Panc1 (cell line): ENCODE results near the gene GSG1L. TPM values are rescaled to one million over a fixed set of nuclear protein-coding genes. Genes with fewer than 3 reads are reported as not detected.

Source experiments
- ATAC-seq: fragments of 200-7000 bp; cut with Tn5 transposase; 2 replicates; pipeline ENCODE4 v1.9.1; 2020; ENCODE audit warnings: mild to moderate bottlenecking, moderate library complexity
- BruUV-seq: library from RNA; stranded (reverse); fragments of 400-500 nt; replicated peaks from 2 replicates; lab custom pipeline; 2021; lab: Mats Ljungman, UMichigan
- CTCF ChIA-PET: fragments of 300-600 bp; sonication (Branson Sonifier 250); formaldehyde crosslinking; loops from one replicate; lab custom pipeline; 2022; ENCODE audit warnings: antibody characterized with exemption; lab: Charles Lee
- POLR2A ChIA-PET: fragments of 300-600 bp; sonication (Branson Sonifier 250); formaldehyde crosslinking; loops from one replicate; lab custom pipeline; 2022; ENCODE audit warnings: antibody characterized with exemption; lab: Charles Lee
- DNase-seq: peaks from one replicate; pipeline ENCODE4 v3.0.0-alpha.2; 2010; ENCODE audit warnings: low read depth, low spot score
- H3K27ac ChIP-seq: 2 replicates; pipeline ENCODE4 v1.5.1; 2011; ENCODE audit warnings: mild to moderate bottlenecking, low read length, inconsistent platforms
- H3K27me3 ChIP-seq: fragments of 200-500 bp; sonication (Bioruptor generic); 2 replicates; pipeline ENCODE4 v1.6.0; 2014; ENCODE audit warnings: low read length, inconsistent platforms; ENCODE audit not compliant: control insufficient read depth, insufficient read depth
- H3K36me3 ChIP-seq: fragments of 200-500 bp; sonication (Bioruptor generic); 2 replicates; pipeline ENCODE4 v1.5.1; 2014; ENCODE audit warnings: inconsistent platforms, mild to moderate bottlenecking, low read length, moderate library complexity; ENCODE audit not compliant: control insufficient read depth, insufficient read depth
- H3K4me1 ChIP-seq: 2 replicates; pipeline ENCODE4 v1.5.1; 2011; ENCODE audit warnings: inconsistent platforms, mild to moderate bottlenecking, low read length, moderate library complexity; ENCODE audit not compliant: control insufficient read depth, insufficient read depth
- H3K4me3 ChIP-seq, 2 experiments: 2 replicates each; pipeline ENCODE4 v1.5.1; 2011 to 2012; ENCODE audit warnings: low read depth in 2 of 2, low read length in 2 of 2, mild to moderate bottlenecking in 2 of 2, inconsistent platforms in 1 of 2, moderate library complexity in 1 of 2
- H3K9me3 ChIP-seq: fragments of 200-500 bp; sonication (Bioruptor generic); 2 replicates; pipeline ENCODE4 v1.5.1; 2014; ENCODE audit warnings: low read depth, mild to moderate bottlenecking, inconsistent platforms, low read length, moderate library complexity; ENCODE audit not compliant: control insufficient read depth, insufficient read depth
- CTCF ChIP-seq: fragments of 450-650 bp; IDR thresholded peaks from 2 replicates; pipeline ENCODE4 v1.5.1; 2017; ENCODE audit warnings: mild to moderate bottlenecking
- POLR2AphosphoS5 ChIP-seq: IDR thresholded peaks from 2 replicates; pipeline ENCODE4 v1.6.1; 2012; ENCODE audit warnings: mild to moderate bottlenecking, low read depth, low read length, moderate library complexity
- REST ChIP-seq, 2 experiments: IDR thresholded peaks; 2 replicates each; pipeline ENCODE4 v1.6.1; 2011 to 2012; ENCODE audit warnings: low read depth in 2 of 2, control low read depth in 1 of 2, low read length in 1 of 2, mild to moderate bottlenecking in 1 of 2, moderate library complexity in 1 of 2; ENCODE audit not compliant: insufficient read depth in 1 of 2
- SIN3A ChIP-seq: IDR thresholded peaks from 2 replicates; pipeline ENCODE4 v1.6.1; 2012; ENCODE audit warnings: low read depth, mild to moderate bottlenecking, low read length, moderate library complexity, borderline replicate concordance; ENCODE audit not compliant: insufficient read depth
- TCF7L2 ChIP-seq: IDR thresholded peaks from 2 replicates; pipeline ENCODE4 v1.6.1; 2011; ENCODE audit warnings: mild to moderate bottlenecking, low read depth, low read length, inconsistent platforms
- in situ Hi-C: cut with HindIII; loops from 2 replicates; pipeline ENCODE4 v1.10.0; 2016; ENCODE audit warnings: low sequenced_read_pairs, low pct_unique_long_range_greater_than_20kb
- intact Hi-C: fragments of 100-400 bp; cut with micrococcal nuclease; formaldehyde crosslinking; loops from one replicate; pipeline ENCODE4 v1.10.0; 2022; ENCODE audit not compliant: unreplicated experiment
- total RNA-seq: library from RNA; stranded (reverse); gene quantifications from one replicate; pipeline ENCODE4 v1.2.1, GENCODE V29; 2021; ENCODE audit not compliant: unreplicated experiment

The GSG1L gene
- total RNA-seq, 1 experiment from 2014 or later, result 0.08 TPM

- DNase-seq, result no peak
- no peak overlapping the region for H3K4me3 ChIP-seq
- CTCF ChIA-PET, result no interaction called here
- no peaks in the 10 kb centered on the region for H3K9me3 ChIP-seq
- H3K4me1 ChIP-seq, result no peaks in the 10 kb centered on the region
- POLR2A ChIA-PET, result no interaction called here
- BruUV-seq, result no TSS peak
- in situ Hi-C loops (no loop called here), intact Hi-C loops (no loop called here)
- no peaks in the 10 kb centered on the region for H3K27me3 ChIP-seq
- TF ChIP-seq REST (IDR thresholded peaks at IDR 0.05; ENCODE audit: insufficient read depth in 1 of 2, low read depth in 2 of 2, low read length in 1 of 2) (no peak), SIN3A (no peak), POLR2AphosphoS5 (no peak), CTCF (no peak), TCF7L2 (no peak)
- no peaks in the 10 kb centered on the region for H3K36me3 ChIP-seq
- H3K27ac ChIP-seq, result no peak overlapping the region
- ATAC-seq, result no peak
Observed at GRCh38 chr16:28001184-28001583, 62.3 kb downstream of the GSG1L start.

DNA sequence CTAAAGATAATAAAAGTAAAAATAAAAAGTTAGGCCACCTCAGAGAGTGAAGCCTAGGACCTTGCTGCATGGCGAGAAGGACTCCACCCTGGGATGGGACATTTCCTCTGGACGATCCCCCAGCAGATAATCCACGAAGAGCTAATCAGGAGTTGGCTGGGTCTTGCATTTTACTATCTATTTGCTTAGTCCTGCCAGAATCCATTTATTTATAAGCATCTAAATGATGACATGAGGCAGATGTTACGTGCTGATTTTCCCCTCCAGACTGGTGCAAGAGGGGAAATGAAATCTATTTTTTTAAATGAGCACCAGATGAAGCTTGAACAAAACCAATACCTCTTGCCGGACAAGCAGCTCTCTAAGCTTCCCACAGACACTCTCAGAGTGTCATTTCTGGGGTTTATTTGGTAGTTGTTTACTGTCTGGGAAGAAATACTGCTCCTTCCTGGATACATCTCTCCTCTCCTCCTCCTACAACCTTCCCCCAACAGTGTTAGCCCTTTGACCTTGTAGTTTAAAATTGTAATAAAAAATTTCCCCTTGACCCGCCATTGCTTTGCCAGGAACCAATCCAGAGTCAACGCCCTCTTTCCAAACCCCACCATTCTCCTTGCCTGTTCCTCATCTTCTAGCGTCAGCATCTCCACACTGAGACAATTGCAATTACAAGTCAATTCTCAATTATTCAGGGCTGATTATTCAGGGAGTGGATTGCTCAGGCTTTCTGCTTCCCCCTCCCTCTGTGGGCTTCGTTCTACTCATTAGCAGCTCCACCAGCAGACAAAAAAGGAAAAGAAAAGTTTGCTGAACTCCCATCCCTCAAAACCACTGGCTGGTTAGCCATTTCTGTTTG, 63.0 kb downstream of the GSG1L start:
- no peak for DNase-seq
- no peaks in the 10 kb centered on the region for H3K27me3 ChIP-seq
- in situ Hi-C loops, result no loop called here
- ATAC-seq, result no peak
- CTCF ChIA-PET, result interaction anchor here (0.6 kb wide), 1 partner anchor 188 kb away, joined by 3 read pairs; no protein-coding TSS in a partner anchor
- H3K27ac ChIP-seq, result no peak overlapping the region
- no peaks in the 10 kb centered on the region for H3K4me1 ChIP-seq
- no TSS peak for BruUV-seq
- intact Hi-C loops, result no loop called here
- POLR2A ChIA-PET, result no interaction called here
- no peak overlapping the region for H3K4me3 ChIP-seq
- no peak for TF ChIP-seq SIN3A
- TF ChIP-seq TCF7L2, result no peak
- no peak for TF ChIP-seq POLR2AphosphoS5
- no peak for TF ChIP-seq REST (IDR thresholded peaks at IDR 0.05; ENCODE audit: insufficient read depth in 1 of 2, low read depth in 2 of 2, low read length in 1 of 2)
- no peak for TF ChIP-seq CTCF
- H3K36me3 ChIP-seq, result no peaks in the 10 kb centered on the region
- H3K9me3 ChIP-seq, result no peaks in the 10 kb centered on the region
